K562 (cell line): ENCODE measurements around the gene UBE2L3. TPM values are rescaled to one million over a fixed set of nuclear protein-coding genes. Genes with fewer than 3 reads are reported as not detected.

Source experiments
- ATAC-seq: fragments of 200-7000 bp; cut with Tn5 transposase; 3 replicates; pipeline ENCODE4 v1.9.1; 2020; ENCODE audit warnings: moderate library complexity
- BruUV-seq: library from RNA; stranded (reverse); fragments of 400-500 nt; replicated peaks from 2 replicates; lab custom pipeline; 2021; lab: Mats Ljungman, UMichigan
- CTCF ChIA-PET: fragments of 300-600 bp; formaldehyde crosslinking; extraction: SDS; loops from one replicate; lab custom pipeline; 2021; ENCODE audit warnings: low intra/inter-chr PET ratio; lab: Yijun Ruan, JAX
- POLR2A ChIA-PET: fragments of 300-600, 350-650 bp; sonication (Branson Sonifier 250); formaldehyde crosslinking; extraction: SDS; loops from one replicate; lab custom pipeline; 2021; ENCODE audit warnings: antibody characterized with exemption, inconsistent platforms; lab: Yijun Ruan, JAX
- DNase-seq, 4 experiments: peaks; one replicate each; pipeline versions ENCODE4 v3.0.0 to v3.0.0-alpha.2; 2011 to 2018; ENCODE audit warnings: low spot score in 3 of 4, mixed read lengths in 3 of 4; ENCODE audit errors: extremely low read depth in 1 of 4
- FAIRE-seq: peaks from 2 replicates; lab custom pipeline; 2011; peaks lifted over from hg19 to GRCh38; lab: Jason Lieb, UNC
- H2AFZ ChIP-seq: 2 replicates; pipeline ENCODE4 v1.6.0; 2011; ENCODE audit warnings: low read depth, low read length, control low read depth, inconsistent platforms
- H3K27ac ChIP-seq: fragments of 200-600 bp; 3 replicates; pipeline ENCODE4 v1.8.0; 2011; ENCODE audit warnings: low read depth, mild to moderate bottlenecking, control low read depth, inconsistent platforms, low read length, moderate library complexity, mixed read lengths; ENCODE audit errors: extremely low read depth
- H3K27me3 ChIP-seq, 2 experiments: fragments of 300-600 bp in 1 of 2; 2 replicates in 1 of 2; 3 replicates in 1 of 2; pipeline versions ENCODE4 v1.6.0 to v1.8.0; 2011; ENCODE audit warnings: inconsistent platforms in 2 of 2, low read length in 2 of 2, mild to moderate bottlenecking in 1 of 2, mixed read lengths in 1 of 2, moderate library complexity in 1 of 2; ENCODE audit not compliant: control insufficient read depth in 2 of 2, insufficient read depth in 2 of 2
- H3K36me3 ChIP-seq: fragments of 300-600 bp; 3 replicates; pipeline ENCODE4 v1.8.0; 2011; ENCODE audit warnings: mild to moderate bottlenecking, low read length, inconsistent platforms; ENCODE audit not compliant: control insufficient read depth, insufficient read depth
- H3K4me1 ChIP-seq, 2 experiments: fragments of 200-600 bp in 1 of 2; replicated peaks in 1 of 2; 2 replicates in 1 of 2; 3 replicates in 1 of 2; pipeline versions ENCODE4 v1.5.1 to v1.8.0; 2011; ENCODE audit warnings: inconsistent platforms in 2 of 2, low read length in 2 of 2, mild to moderate bottlenecking in 1 of 2, mixed read lengths in 1 of 2, moderate library complexity in 1 of 2; ENCODE audit not compliant: control insufficient read depth in 2 of 2, insufficient read depth in 2 of 2
- H3K4me2 ChIP-seq: 2 replicates; pipeline ENCODE4 v1.6.1; 2011; ENCODE audit warnings: low read length, control low read depth, inconsistent platforms, mixed read lengths; ENCODE audit not compliant: insufficient read depth
- H3K4me3 ChIP-seq: fragments of 200-600 bp; sonication (generic), shearing (Covaris generic); 2 replicates; pipeline ENCODE4 v1.5.1; 2016; ENCODE audit warnings: control low read depth, inconsistent platforms
- H3K79me2 ChIP-seq: fragments of 200-600 bp; 3 replicates; pipeline ENCODE4 v1.8.0; 2011; ENCODE audit warnings: low read length, inconsistent platforms; ENCODE audit not compliant: control insufficient read depth, insufficient read depth
- H3K9ac ChIP-seq, 2 experiments: 2 replicates each; pipeline versions ENCODE4 v1.6.0 to v1.6.1; 2011; ENCODE audit warnings: low read depth in 2 of 2, low read length in 2 of 2, control low read depth in 1 of 2, inconsistent platforms in 1 of 2, mild to moderate bottlenecking in 1 of 2, mixed read lengths in 1 of 2; ENCODE audit not compliant: insufficient read depth in 1 of 2
- H3K9me1 ChIP-seq: one replicate; pipeline ENCODE4 v1.6.0; 2011; ENCODE audit warnings: inconsistent platforms, mild to moderate bottlenecking, low read length, moderate library complexity; ENCODE audit not compliant: control insufficient read depth, insufficient read depth
- H3K9me3 ChIP-seq: replicated peaks from 2 replicates; pipeline ENCODE4 v1.5.1; 2011; ENCODE audit warnings: low read depth, low read length, inconsistent platforms; ENCODE audit not compliant: control insufficient read depth, insufficient read depth
- H4K20me1 ChIP-seq: replicated peaks from 2 replicates; pipeline ENCODE4 v1.6.1; 2011; ENCODE audit warnings: low read length, inconsistent platforms, mixed read lengths; ENCODE audit not compliant: control insufficient read depth, insufficient read depth
- CBX3 ChIP-seq, 2 experiments: IDR thresholded peaks; 1 replicate in 1 of 2; 2 replicates in 1 of 2; pipeline ENCODE4 v1.6.1; 2012; ENCODE audit warnings: inconsistent platforms in 2 of 2, low read length in 2 of 2, borderline replicate concordance in 1 of 2, control low read depth in 1 of 2
- CHD4 ChIP-seq: fragments of 200-600 bp; sonication (generic); IDR thresholded peaks from 3 replicates; pipeline ENCODE4 v1.6.1; 2012; ENCODE audit warnings: low read depth, mild to moderate bottlenecking, mixed read lengths, low read length, inconsistent platforms; ENCODE audit not compliant: insufficient read depth, insufficient replicate concordance, poor library complexity, severe bottlenecking
- CREBBP ChIP-seq: IDR thresholded peaks from one replicate; pipeline ENCODE4 v1.6.1; 2012; ENCODE audit warnings: low read depth, mild to moderate bottlenecking, control low read depth, inconsistent platforms, low read length
- ERF ChIP-seq: fragments of 450-650 bp; formaldehyde crosslinking; IDR thresholded peaks from 2 replicates; pipeline ENCODE4 v1.4.0; 2020; ENCODE audit warnings: mild to moderate bottlenecking, mixed read lengths
- FOXK1 ChIP-seq: sonication (generic); formaldehyde crosslinking; IDR thresholded peaks from 2 replicates; pipeline ENCODE4 v1.8.0; 2022; ENCODE audit warnings: missing genetic modification reagents, mild to moderate bottlenecking, borderline replicate concordance
- GABPA ChIP-seq: fragments of 200-800 bp; sonication (Bioruptor generic); conservative IDR thresholded peaks from 2 replicates; pipeline ENCODE4 v1.6.1; 2016; ENCODE audit warnings: low read depth, missing genetic modification characterization, missing compliant biosample characterization
- GABPB2 ChIP-seq: fragments of 250-450 bp; sonication (Bioruptor Pico); conservative IDR thresholded peaks from 2 replicates; pipeline ENCODE4 v1.5.1; 2021; ENCODE audit warnings: mild to moderate bottlenecking
- NR2C2 ChIP-seq, 2 experiments: fragments of 200-800 bp in 1 of 2; sonication (Bioruptor generic) in 1 of 2; sonication (generic) in 1 of 2; formaldehyde crosslinking in 1 of 2; IDR thresholded peaks; 2 replicates each; pipeline versions ENCODE4 v1.6.1 to v1.8.0; 2016 to 2022; ENCODE audit warnings: mild to moderate bottlenecking in 1 of 2, missing compliant biosample characterization in 1 of 2, missing genetic modification characterization in 1 of 2, missing genetic modification reagents in 1 of 2
- SMC3 ChIP-seq: conservative IDR thresholded peaks from 2 replicates; pipeline ENCODE4 v1.6.1; 2011; ENCODE audit warnings: low read depth, low read length, improper control_type of control experiment; ENCODE audit not compliant: insufficient read depth
- ZNF217 ChIP-seq: sonication (generic); formaldehyde crosslinking; IDR thresholded peaks from 2 replicates; pipeline ENCODE4 v1.8.0; 2022; ENCODE audit warnings: mild to moderate bottlenecking, missing genetic modification reagents
- WGBS: fragments of 100-300 bp; shearing (Covaris generic); methylation state at CpG from one replicate; pipeline ENCODE4 v1.1.6; 2016; ENCODE audit warnings: low coverage, mixed read lengths; ENCODE audit not compliant: insufficient coverage; ENCODE audit errors: missing lambda C conversion rate; 5-methylcytosine and 5-hydroxymethylcytosine counted together
- in situ Hi-C: fragments of 300-500 bp; cut with MboI; formaldehyde crosslinking; loops from 4 replicates; pipeline ENCODE4 v1.15.0; 2018; ENCODE audit warnings: inconsistent platforms, mixed read lengths
- intact Hi-C: fragments of 100-400 bp; cut with micrococcal nuclease; formaldehyde crosslinking; loops from 2 replicates; pipeline ENCODE4 v1.14.2; 2022
- polyA plus RNA-seq, 8 experiments: library from polyadenylated mRNA; depleted of rRNA in 4 of 8; stranded (reverse) in 5 of 8; unstranded in 3 of 8; fragments of >200 nt; fragmentation: Nextera tagmentation in 2 of 8; fragmentation: Illumina TruSeq in 1 of 8; extraction: Ambion mirVana in 2 of 8; extraction: Trizol in 1 of 8; gene quantifications; 2 replicates each; pipeline versions ENCODE4 v1.2.1 to v1.2.3, GENCODE V29; 2011 to 2014; ENCODE audit warnings: inconsistent platforms in 1 of 8, missing spikeins in 1 of 8
- total RNA-seq, 7 experiments: library from RNA; depleted of rRNA in 6 of 7; stranded (reverse); fragments of >200 nt in 6 of 7; fragmentation: Illumina TruSeq in 2 of 7; extraction: Trizol in 2 of 7; gene quantifications; 2 replicates each; pipeline versions ENCODE4 v1.2.1 to v1.2.3, GENCODE V29; 2011 to 2021; ENCODE audit warnings: low replicate concordance in 1 of 7
- TF ChIP-seq, protein P1 (sequence below): sonication (generic); formaldehyde crosslinking; IDR thresholded peaks from 2 replicates; pipeline ENCODE4 v1.8.1; 2023; ENCODE audit warnings: mild to moderate bottlenecking, missing genetic modification reagents
- TF ChIP-seq, protein P2 (sequence below): sonication (generic); formaldehyde crosslinking; IDR thresholded peaks from 2 replicates; pipeline ENCODE4 v1.8.0; 2022; ENCODE audit warnings: mild to moderate bottlenecking, missing genetic modification reagents

The UBE2L3 gene
- total and polyA plus RNA-seq, 9 of the 15 experiments (the other 6 are each of a cell fraction or from before 2014, with no cell fraction given): 215 to 625 (median 285) TPM

DNA sequence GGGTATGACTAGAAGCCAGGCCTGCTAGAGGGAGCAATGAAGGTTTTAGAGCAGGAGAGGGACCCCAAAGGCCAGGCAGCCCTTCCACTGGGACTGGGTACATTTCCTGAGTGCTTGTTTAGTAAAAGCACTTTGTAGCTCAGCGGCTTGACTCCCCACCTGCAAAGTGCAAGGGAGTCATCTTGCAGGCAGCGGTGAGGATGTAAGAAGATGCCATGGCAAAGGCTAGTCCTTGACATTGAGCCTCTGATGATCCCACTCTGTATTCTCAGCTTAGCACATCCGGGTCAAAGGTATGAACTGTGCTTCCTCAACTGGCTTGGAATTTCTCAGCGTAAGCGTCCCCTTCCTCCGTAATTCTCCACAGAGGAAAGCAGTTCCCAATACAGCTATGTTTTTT is 3.1 kb upstream of the UBE2L3 start:
- intact Hi-C loops: no loop called here
- in situ Hi-C loops: no loop called here
- no peak for ATAC-seq
- H3K9me1 ChIP-seq: peaks cover 2% of the 10 kb centered on the region
- whole genome bisulfite sequencing: 75% methylated on average over 6 of the region's 6 CpGs
- H3K4me1 ChIP-seq: peaks cover 6 to 22% of the 10 kb centered on the region in 2 experiments
- no peak for FAIRE-seq
- H2AFZ ChIP-seq: peak overlapping the region; percentile 72
- H3K36me3 ChIP-seq: peaks cover 7% of the 10 kb centered on the region
- peak overlapping the region; percentile 5; the same call in 1 of the 3 replicates for H3K27ac ChIP-seq
- H3K79me2 ChIP-seq: peaks cover 22% of the 10 kb centered on the region
- no peak for DNase-seq
- H3K27me3 ChIP-seq: no peaks in the 10 kb centered on the region
- H3K9ac ChIP-seq: peak overlapping the region in 1 of 2 experiments; percentile 1; a peak in 1 of 4 replicates
- H3K4me2 ChIP-seq: no peak overlapping the region
- H4K20me1 ChIP-seq: peaks cover 14% of the 10 kb centered on the region
- POLR2A ChIA-PET: interaction anchor here (0.6 to 7.6 kb wide), 6 partner anchors 12 to 370 kb away, joined by 3 to 112 read pairs (median 4); partner anchors contain the start of gene CCDC116
- H3K9me3 ChIP-seq: no peaks in the 10 kb centered on the region
- no TSS peak for BruUV-seq
- TF ChIP-seq FOXK1 (CRISPR knock-in tag): peak; percentile 76; the same call in 1 of the 2 replicates
- 0 out of 2 replicates have a peak, but pooled peaks have one; percentile 35 for TF ChIP-seq ZNF217 (CRISPR knock-in tag)
- no peak for TF ChIP-seq CREBBP
- 0 out of 2 replicates have a peak, but pooled peaks have one; percentile 10 for TF ChIP-seq ERF
- TF ChIP-seq NR2C2 (CRISPR knock-in tag; IDR thresholded peaks at IDR 0.05): peak; percentile 72; the same call in 1 of the 2 replicates
- TF ChIP-seq NR2C2 (tag; IDR thresholded peaks at IDR 0.05): no peak
- no peak for TF ChIP-seq SMC3
- peak in 1 of 2 experiments; percentile 22; a peak in 1 of 3 replicates for TF ChIP-seq CBX3 (IDR thresholded peaks at IDR 0.05; ENCODE audit: borderline replicate concordance in 1 of 2, low read length in 2 of 2)
- TF ChIP-seq, protein P1, sequence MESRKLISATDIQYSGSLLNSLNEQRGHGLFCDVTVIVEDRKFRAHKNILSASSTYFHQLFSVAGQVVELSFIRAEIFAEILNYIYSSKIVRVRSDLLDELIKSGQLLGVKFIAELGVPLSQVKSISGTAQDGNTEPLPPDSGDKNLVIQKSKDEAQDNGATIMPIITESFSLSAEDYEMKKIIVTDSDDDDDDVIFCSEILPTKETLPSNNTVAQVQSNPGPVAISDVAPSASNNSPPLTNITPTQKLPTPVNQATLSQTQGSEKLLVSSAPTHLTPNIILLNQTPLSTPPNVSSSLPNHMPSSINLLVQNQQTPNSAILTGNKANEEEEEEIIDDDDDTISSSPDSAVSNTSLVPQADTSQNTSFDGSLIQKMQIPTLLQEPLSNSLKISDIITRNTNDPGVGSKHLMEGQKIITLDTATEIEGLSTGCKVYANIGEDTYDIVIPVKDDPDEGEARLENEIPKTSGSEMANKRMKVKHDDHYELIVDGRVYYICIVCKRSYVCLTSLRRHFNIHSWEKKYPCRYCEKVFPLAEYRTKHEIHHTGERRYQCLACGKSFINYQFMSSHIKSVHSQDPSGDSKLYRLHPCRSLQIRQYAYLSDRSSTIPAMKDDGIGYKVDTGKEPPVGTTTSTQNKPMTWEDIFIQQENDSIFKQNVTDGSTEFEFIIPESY (CRISPR knock-in tag): peak; percentile 80
- TF ChIP-seq CHD4: no peak
- no peak for TF ChIP-seq GABPA (tag)
- TF ChIP-seq, protein P2, sequence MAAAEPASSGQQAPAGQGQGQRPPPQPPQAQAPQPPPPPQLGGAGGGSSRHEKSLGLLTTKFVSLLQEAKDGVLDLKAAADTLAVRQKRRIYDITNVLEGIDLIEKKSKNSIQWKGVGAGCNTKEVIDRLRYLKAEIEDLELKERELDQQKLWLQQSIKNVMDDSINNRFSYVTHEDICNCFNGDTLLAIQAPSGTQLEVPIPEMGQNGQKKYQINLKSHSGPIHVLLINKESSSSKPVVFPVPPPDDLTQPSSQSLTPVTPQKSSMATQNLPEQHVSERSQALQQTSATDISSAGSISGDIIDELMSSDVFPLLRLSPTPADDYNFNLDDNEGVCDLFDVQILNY: 0 out of 2 replicates have a peak, but pooled peaks have one; percentile 34
- TF ChIP-seq GABPB2: peak; percentile 54; the same call in 1 of the 2 replicates
- CTCF ChIA-PET: interaction anchor here (0.6 kb wide), 1 partner anchor 14 kb away, joined by 3 read pairs; no protein-coding TSS in a partner anchor
- H3K4me3 ChIP-seq: no peak overlapping the region
